Fibroblast of villous mesenchyme (primary cell): ENCODE measurements around the gene PLXNA2. TPM values are rescaled to one million over a fixed set of nuclear protein-coding genes. Genes with fewer than 3 reads are reported as not detected.

ENCODE experiments used
- DNase-seq: peaks from one replicate; pipeline ENCODE4 v3.0.0-alpha.2; 2010; ENCODE audit warnings: low read depth
- H3K4me3 ChIP-seq: 2 replicates; pipeline ENCODE4 v1.5.1; 2011; ENCODE audit warnings: low read depth, mild to moderate bottlenecking, low read length
- CTCF ChIP-seq: IDR thresholded peaks from 2 replicates; pipeline ENCODE4 v1.5.1; 2012; ENCODE audit warnings: low read depth, mild to moderate bottlenecking, low read length; ENCODE audit not compliant: insufficient read depth
- total RNA-seq: library from RNA; depleted of rRNA; stranded (reverse); fragments of >200 nt; gene quantifications from 2 replicates; pipeline ENCODE4 v1.2.3, GENCODE V29; 2012

PLXNA2 gene
- total RNA-seq, 1 donor: 0.86 TPM

GRCh38 chr1:208189183-208189582 is 55.0 kb downstream of the PLXNA2 start:
- DNase-seq: peak; percentile 42
- no peak for TF ChIP-seq CTCF
- H3K4me3 ChIP-seq: no peak overlapping the region

GRCh38 chr1:208188607-208189006 is 55.6 kb downstream of the PLXNA2 start:
- no peak overlapping the region for H3K4me3 ChIP-seq
- no peak for TF ChIP-seq CTCF
- DNase-seq: no peak

GRCh38 chr1:208187499-208188041 is 56.6 kb downstream of the PLXNA2 start:
- no peak for TF ChIP-seq CTCF
- no peak for DNase-seq
- no peak overlapping the region for H3K4me3 ChIP-seq

GRCh38 chr1:208185801-208186231 is 58.4 kb downstream of the PLXNA2 start:
- DNase-seq: no peak
- no peak for TF ChIP-seq CTCF
- no peak overlapping the region for H3K4me3 ChIP-seq

GRCh38 chr1:208184966-208185654 is 59.1 kb downstream of the PLXNA2 start:
- peak; percentile 58 for DNase-seq
- no peak for TF ChIP-seq CTCF
- H3K4me3 ChIP-seq: no peak overlapping the region

GRCh38 chr1:208183977-208184911 is 59.9 kb downstream of the PLXNA2 start:
- DNase-seq: peak; percentile 88
- no peak for TF ChIP-seq CTCF
- H3K4me3 ChIP-seq: no peak overlapping the region
